DOHH2 (cell line): ENCODE measurements around the gene GH2.

Experiments used
- H3F3A ChIP-seq: fragments of 200-600 bp; sonication (generic), shearing (Covaris generic); 2 replicates; pipeline ENCODE4 v1.6.0; 2016; ENCODE audit warnings: antibody characterized with exemption, mild to moderate bottlenecking; ENCODE audit not compliant: control insufficient read depth, insufficient read depth
- H3K27ac ChIP-seq: fragments of 200-600 bp; sonication (generic); 2 replicates; pipeline ENCODE4 v1.5.1; 2014; ENCODE audit warnings: low read depth, mild to moderate bottlenecking, low read length, moderate library complexity
- H3K27me3 ChIP-seq: fragments of 200-600 bp; sonication (generic); 2 replicates; pipeline ENCODE4 v1.6.1; 2014; ENCODE audit warnings: mild to moderate bottlenecking, low read length, mixed read lengths; ENCODE audit not compliant: control insufficient read depth
- H3K36me3 ChIP-seq: fragments of 200-600 bp; sonication (generic); 2 replicates; pipeline ENCODE4 v1.6.1; 2014; ENCODE audit warnings: mild to moderate bottlenecking, low read length, moderate library complexity, mixed read lengths; ENCODE audit not compliant: control insufficient read depth
- H3K4me1 ChIP-seq: fragments of 200-600 bp; sonication (generic); 2 replicates; pipeline ENCODE4 v1.6.1; 2014; ENCODE audit warnings: mild to moderate bottlenecking, low read length, mixed read lengths; ENCODE audit not compliant: control insufficient read depth
- H3K4me2 ChIP-seq: fragments of 200-600 bp; sonication (generic); 2 replicates; pipeline ENCODE4 v1.6.0; 2014; ENCODE audit warnings: mild to moderate bottlenecking, low read length, moderate library complexity
- H3K4me3 ChIP-seq: fragments of 200-600 bp; sonication (generic); 2 replicates; pipeline ENCODE4 v1.5.1; 2014; ENCODE audit warnings: mild to moderate bottlenecking, low read length, mixed read lengths
- H3K79me2 ChIP-seq: fragments of 200-600 bp; sonication (generic); 2 replicates; pipeline ENCODE4 v1.6.1; 2014; ENCODE audit warnings: mild to moderate bottlenecking, low read length, mixed read lengths; ENCODE audit not compliant: control insufficient read depth
- H3K9me2 ChIP-seq: fragments of 200-600 bp; sonication (generic); replicated peaks from 2 replicates; pipeline ENCODE4 v1.6.1; 2014; ENCODE audit warnings: mild to moderate bottlenecking, low read length, mixed read lengths; ENCODE audit not compliant: control insufficient read depth
- H3K9me3 ChIP-seq: fragments of 200-600 bp; sonication (generic); 2 replicates; pipeline ENCODE4 v1.6.1; 2014; ENCODE audit warnings: antibody characterized with exemption, low read length, mixed read lengths; ENCODE audit not compliant: control insufficient read depth, insufficient read depth
- H4K20me1 ChIP-seq: fragments of 200-600 bp; sonication (generic); 2 replicates; pipeline ENCODE4 v1.6.0; 2014; ENCODE audit warnings: low read depth, mild to moderate bottlenecking, antibody characterized with exemption, low read length, moderate library complexity; ENCODE audit not compliant: control insufficient read depth, insufficient read depth
- EZH2phosphoT487 ChIP-seq: fragments of 200-600 bp; sonication (generic); IDR thresholded peaks from 2 replicates; pipeline ENCODE4 v1.6.1; 2017; ENCODE audit warnings: borderline replicate concordance, mild to moderate bottlenecking, antibody characterized with exemption, low read length, moderate library complexity, mixed read lengths
- TF ChIP-seq, protein P1 (sequence below): fragments of 200-600 bp; sonication (generic); IDR thresholded peaks from one replicate; pipeline ENCODE4 v1.5.1; 2014; ENCODE audit warnings: antibody characterized with exemption, mild to moderate bottlenecking, low read depth, low read length; ENCODE audit not compliant: poor library complexity, severe bottlenecking

GH2 gene

DNA sequence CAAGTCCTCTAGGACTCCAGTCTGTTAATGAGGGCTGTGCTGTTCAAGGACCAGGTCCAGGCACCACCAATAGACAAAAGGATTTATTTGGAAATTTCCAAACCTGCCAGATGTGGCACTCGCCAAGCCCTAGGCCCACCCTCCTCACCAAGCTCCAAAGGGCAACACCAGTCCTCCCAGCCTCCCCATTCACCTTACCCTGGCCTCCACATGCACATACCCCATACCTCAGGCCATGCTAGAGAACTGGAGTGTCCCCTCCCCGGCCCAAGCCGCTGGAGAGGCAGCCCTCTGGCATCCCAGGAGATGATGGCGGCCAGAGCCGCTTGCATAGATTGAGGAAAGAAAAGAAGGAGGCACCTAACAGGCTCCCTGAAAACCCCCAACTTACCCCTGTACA is 49.7 kb downstream of the GH2 start:
- Histone ChIP-seq H3K9me2 (no peaks in the 10 kb centered on the region), H3K4me1 (peaks cover 30% of the 10 kb centered on the region), H4K20me1 (peaks cover 7% of the 10 kb centered on the region; the same call in 1 of the 2 replicates), H3K79me2 (peaks cover 45% of the 10 kb centered on the region), H3K27me3 (no peaks in the 10 kb centered on the region), H3K4me3 (no peak overlapping the region), H3K9me3 (no peaks in the 10 kb centered on the region), H3K36me3 (peaks cover 92% of the 10 kb centered on the region), H3K4me2 (no peak overlapping the region), H3K27ac (no peak overlapping the region), H3F3A (peaks cover 13% of the 10 kb centered on the region)
- TF ChIP-seq, protein P1, sequence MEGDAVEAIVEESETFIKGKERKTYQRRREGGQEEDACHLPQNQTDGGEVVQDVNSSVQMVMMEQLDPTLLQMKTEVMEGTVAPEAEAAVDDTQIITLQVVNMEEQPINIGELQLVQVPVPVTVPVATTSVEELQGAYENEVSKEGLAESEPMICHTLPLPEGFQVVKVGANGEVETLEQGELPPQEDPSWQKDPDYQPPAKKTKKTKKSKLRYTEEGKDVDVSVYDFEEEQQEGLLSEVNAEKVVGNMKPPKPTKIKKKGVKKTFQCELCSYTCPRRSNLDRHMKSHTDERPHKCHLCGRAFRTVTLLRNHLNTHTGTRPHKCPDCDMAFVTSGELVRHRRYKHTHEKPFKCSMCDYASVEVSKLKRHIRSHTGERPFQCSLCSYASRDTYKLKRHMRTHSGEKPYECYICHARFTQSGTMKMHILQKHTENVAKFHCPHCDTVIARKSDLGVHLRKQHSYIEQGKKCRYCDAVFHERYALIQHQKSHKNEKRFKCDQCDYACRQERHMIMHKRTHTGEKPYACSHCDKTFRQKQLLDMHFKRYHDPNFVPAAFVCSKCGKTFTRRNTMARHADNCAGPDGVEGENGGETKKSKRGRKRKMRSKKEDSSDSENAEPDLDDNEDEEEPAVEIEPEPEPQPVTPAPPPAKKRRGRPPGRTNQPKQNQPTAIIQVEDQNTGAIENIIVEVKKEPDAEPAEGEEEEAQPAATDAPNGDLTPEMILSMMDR = no peak
- no peak for TF ChIP-seq EZH2phosphoT487

DNA sequence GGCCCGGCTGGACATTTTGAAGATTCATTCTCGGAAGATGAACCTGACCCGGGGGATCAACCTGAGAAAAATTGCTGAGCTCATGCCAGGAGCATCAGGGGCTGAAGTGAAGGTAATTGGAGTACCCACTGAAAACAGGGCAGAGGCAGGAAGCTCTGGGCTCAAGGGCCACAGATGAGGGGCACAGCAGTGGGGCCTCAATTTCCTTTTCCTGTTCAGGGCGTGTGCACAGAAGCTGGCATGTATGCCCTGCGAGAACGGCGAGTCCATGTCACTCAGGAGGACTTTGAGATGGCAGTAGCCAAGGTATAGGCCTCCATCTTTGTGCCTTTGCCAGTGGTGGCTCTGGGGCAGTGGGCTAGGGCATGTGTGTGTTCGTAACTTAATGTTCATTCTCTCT is 50.2 kb downstream of the GH2 start:
- peaks cover 30% of the 10 kb centered on the region for H3K4me1 ChIP-seq
- no peak overlapping the region for H3K4me2 ChIP-seq
- H3K79me2 ChIP-seq = peaks cover 44% of the 10 kb centered on the region
- H3F3A ChIP-seq = peaks cover 11% of the 10 kb centered on the region
- H3K27ac ChIP-seq = no peak overlapping the region
- no peak for TF ChIP-seq EZH2phosphoT487
- TF ChIP-seq, protein P1 = no peak
- peaks cover 7% of the 10 kb centered on the region; the same call in 1 of the 2 replicates for H4K20me1 ChIP-seq
- H3K36me3 ChIP-seq = peaks cover 89% of the 10 kb centered on the region
- H3K9me3 ChIP-seq = no peaks in the 10 kb centered on the region
- no peaks in the 10 kb centered on the region for H3K27me3 ChIP-seq
- no peaks in the 10 kb centered on the region for H3K9me2 ChIP-seq
- no peak overlapping the region for H3K4me3 ChIP-seq

DNA sequence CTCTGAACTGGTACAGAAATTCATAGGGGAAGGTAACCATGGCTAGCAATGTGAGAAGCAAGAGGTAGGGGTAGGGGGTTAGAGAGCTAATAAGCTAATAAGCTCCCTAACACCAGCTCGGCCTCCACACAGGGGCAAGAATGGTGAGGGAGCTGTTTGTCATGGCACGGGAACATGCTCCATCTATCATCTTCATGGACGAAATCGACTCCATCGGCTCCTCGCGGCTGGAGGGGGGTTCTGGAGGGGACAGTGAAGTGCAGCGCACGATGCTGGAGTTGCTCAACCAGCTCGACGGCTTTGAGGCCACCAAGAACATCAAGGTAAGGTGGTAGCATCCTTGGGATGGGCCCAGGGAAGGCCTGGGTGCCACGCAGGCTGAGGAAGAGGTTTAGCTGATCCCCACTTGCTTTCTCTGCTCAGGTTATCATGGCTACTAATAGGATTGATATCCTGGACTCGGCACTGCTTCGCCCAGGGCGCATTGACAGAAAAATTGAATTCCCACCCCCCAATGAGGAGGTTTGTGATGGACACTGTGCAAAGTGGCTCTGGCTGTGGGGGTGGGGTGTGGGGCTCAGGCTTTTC is 50.7 kb downstream of the GH2 start:
- Histone ChIP-seq H3K27ac (no peak overlapping the region), H3K4me1 (peaks cover 32% of the 10 kb centered on the region), H3K9me3 (no peaks in the 10 kb centered on the region), H3K4me3 (no peak overlapping the region), H3F3A (peaks cover 10% of the 10 kb centered on the region), H3K79me2 (peaks cover 48% of the 10 kb centered on the region), H4K20me1 (peaks cover 7% of the 10 kb centered on the region; the same call in 1 of the 2 replicates), H3K4me2 (no peak overlapping the region), H3K27me3 (no peaks in the 10 kb centered on the region), H3K9me2 (no peaks in the 10 kb centered on the region), H3K36me3 (peaks cover 88% of the 10 kb centered on the region)
- TF ChIP-seq, protein P1 = no peak
- TF ChIP-seq EZH2phosphoT487 = no peak
